ENCODE data around the gene DDX18. TPM values are rescaled to one million over a fixed set of nuclear protein-coding genes. Genes with fewer than 3 reads are reported as not detected.

The DDX18 gene
- total RNA-seq, 2 donors from 2014 or later = 63.6 to 70.4 TPM

- no peak overlapping the region for H3K27ac ChIP-seq (ENCODE audit: low read depth, low read length)
- H3K9me3 ChIP-seq (ENCODE audit: control insufficient read depth, low read length) = peaks cover 15% of the 10 kb centered on the region
- peak; percentile 33 for TF ChIP-seq CTCF (conservative IDR thresholded peaks at IDR 0.05)
- H3K4me1 Mint-ChIP-seq = peaks cover 54% of the 10 kb centered on the region
- 29% methylated on average over 7 of the region's 7 CpGs; no CpG with 5 or more reads in 1 of the 2 experiments for WGBS, 2 experiments (ENCODE audit: insufficient coverage in 1 of 2, insufficient read length in 1 of 2)
- peaks cover 54% of the 10 kb centered on the region for H3K27me3 Mint-ChIP-seq (ENCODE audit: insufficient read depth)
- H3K9me3 Mint-ChIP-seq = peaks cover 18% of the 10 kb centered on the region
- H3K27ac Mint-ChIP-seq = peak overlapping the region; percentile 93
- peak overlapping the region; percentile 40 for H3K4me3 Mint-ChIP-seq
- H3K27me3 ChIP-seq (ENCODE audit: control insufficient read depth, insufficient read depth, low read length, poor library complexity, severe bottlenecking) = peaks cover 6% of the 10 kb centered on the region
- DNase-seq = peak; percentile 83
- H3K4me1 ChIP-seq (ENCODE audit: control insufficient read depth, insufficient read depth, low read length) = peaks cover 19% of the 10 kb centered on the region
- H3K36me3 Mint-ChIP-seq (ENCODE audit: low read depth) = peaks cover 8% of the 10 kb centered on the region
- H3K9ac ChIP-seq (ENCODE audit: extremely low read depth, low read length, poor library complexity, severe bottlenecking) = no peak overlapping the region
- no peaks in the 10 kb centered on the region for H3K36me3 ChIP-seq (ENCODE audit: control insufficient read depth, insufficient read depth, low read length)
- H3K4me3 ChIP-seq (ENCODE audit: low read length) = peak overlapping the region; percentile 61
These were observed 35.5 kb downstream of the DDX18 start for GRCh38 chr2:117850015-117850414.

DNA sequence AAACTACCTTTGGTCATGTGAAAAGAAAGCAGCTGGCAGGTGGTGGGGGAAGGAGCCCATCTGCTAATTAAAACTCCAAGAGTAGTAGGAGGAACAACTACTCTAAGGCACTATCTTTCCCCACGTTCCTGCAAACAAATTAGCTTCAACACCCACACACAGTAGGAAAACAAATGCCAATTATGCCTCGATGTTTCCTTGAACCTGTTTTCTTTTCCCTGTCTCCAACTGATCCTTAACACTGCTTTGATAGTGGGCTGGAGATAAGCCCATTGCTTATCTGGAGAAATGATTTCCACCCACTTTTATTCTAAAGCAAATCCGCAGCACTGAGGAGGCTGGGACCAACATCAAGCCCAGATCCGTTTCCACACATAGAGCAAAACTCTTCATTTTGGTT is 36.0 kb downstream of the DDX18 start:
- no peak for TF ChIP-seq CTCF (conservative IDR thresholded peaks at IDR 0.05)
- 7 to 25% methylated on average over 2 to 4 of the region's 4 CpGs for WGBS, 2 experiments (ENCODE audit: insufficient coverage in 1 of 2, insufficient read length in 1 of 2)
- peaks cover 8% of the 10 kb centered on the region for H3K36me3 Mint-ChIP-seq (ENCODE audit: low read depth)
- Histone ChIP-seq H3K36me3 (ENCODE audit: control insufficient read depth, insufficient read depth, low read length) (no peaks in the 10 kb centered on the region), H3K9me3 (ENCODE audit: control insufficient read depth, low read length) (peaks cover 15% of the 10 kb centered on the region), H3K4me1 (ENCODE audit: control insufficient read depth, insufficient read depth, low read length) (peaks cover 22% of the 10 kb centered on the region), H3K27ac (ENCODE audit: low read depth, low read length) (no peak overlapping the region), H3K27me3 (ENCODE audit: control insufficient read depth, insufficient read depth, low read length, poor library complexity, severe bottlenecking) (peaks cover 10% of the 10 kb centered on the region), H3K4me3 (ENCODE audit: low read length) (no peak overlapping the region), H3K9ac (ENCODE audit: extremely low read depth, low read length, poor library complexity, severe bottlenecking) (no peak overlapping the region)
- H3K27ac Mint-ChIP-seq = peak overlapping the region; percentile 93
- H3K9me3 Mint-ChIP-seq = peaks cover 18% of the 10 kb centered on the region
- DNase-seq = no peak
- peak overlapping the region; percentile 40 for H3K4me3 Mint-ChIP-seq
- H3K27me3 Mint-ChIP-seq (ENCODE audit: insufficient read depth) = peaks cover 53% of the 10 kb centered on the region
- H3K4me1 Mint-ChIP-seq = peaks cover 54% of the 10 kb centered on the region

- peaks cover 55% of the 10 kb centered on the region for H3K27me3 Mint-ChIP-seq (ENCODE audit: insufficient read depth)
- no peak overlapping the region for H3K4me3 Mint-ChIP-seq
- no peak for TF ChIP-seq CTCF (conservative IDR thresholded peaks at IDR 0.05)
- Histone ChIP-seq H3K4me3 (ENCODE audit: low read length) (no peak overlapping the region), H3K36me3 (ENCODE audit: control insufficient read depth, insufficient read depth, low read length) (no peaks in the 10 kb centered on the region), H3K9me3 (ENCODE audit: control insufficient read depth, low read length) (peaks cover 18% of the 10 kb centered on the region), H3K27ac (ENCODE audit: low read depth, low read length) (no peak overlapping the region), H3K27me3 (ENCODE audit: control insufficient read depth, insufficient read depth, low read length, poor library complexity, severe bottlenecking) (peaks cover 25% of the 10 kb centered on the region), H3K4me1 (ENCODE audit: control insufficient read depth, insufficient read depth, low read length) (peaks cover 22% of the 10 kb centered on the region), H3K9ac (ENCODE audit: extremely low read depth, low read length, poor library complexity, severe bottlenecking) (no peak overlapping the region)
- H3K36me3 Mint-ChIP-seq (ENCODE audit: low read depth) = peaks cover 8% of the 10 kb centered on the region
- H3K9me3 Mint-ChIP-seq = peaks cover 17% of the 10 kb centered on the region
- peak; percentile 70 for DNase-seq
- peaks cover 60% of the 10 kb centered on the region for H3K4me1 Mint-ChIP-seq
- WGBS, 2 experiments (ENCODE audit: insufficient coverage in 1 of 2, insufficient read length in 1 of 2) = 36 to 56% methylated on average over 2 to 3 of the region's 3 CpGs
- H3K27ac Mint-ChIP-seq = no peak overlapping the region
These were observed 37.5 kb downstream of the DDX18 start for GRCh38 chr2:117851969-117852368.
